HL-60 (cell line): ENCODE data around the gene CHN1.

Experiments used
- DNase-seq, 2 experiments: peaks; one replicate each; pipeline ENCODE4 v3.0.0-alpha.2; 2010 to 2020; ENCODE audit warnings: low read depth in 1 of 2, low spot score in 1 of 2
- H3K27ac ChIP-seq: fragments of 250-450 bp; sonication (Bioruptor Pico); replicated peaks from 2 replicates; pipeline ENCODE4 v1.5.1; 2020; ENCODE audit warnings: mild to moderate bottlenecking, moderate library complexity
- H3K27me3 ChIP-seq: fragments of 250-450 bp; sonication (Bioruptor Pico); 2 replicates; pipeline ENCODE4 v1.5.1; 2021; ENCODE audit warnings: mild to moderate bottlenecking, moderate library complexity; ENCODE audit not compliant: insufficient read depth, poor library complexity, severe bottlenecking
- H3K4me3 ChIP-seq: replicated peaks from 2 replicates; pipeline ENCODE4 v1.5.1; 2011; ENCODE audit warnings: mild to moderate bottlenecking, control low read depth, low read length; ENCODE audit not compliant: insufficient read depth
- CTCF ChIP-seq: IDR thresholded peaks from one replicate; pipeline ENCODE4 v1.5.1; 2011; ENCODE audit warnings: low read length, control low read depth, inconsistent platforms; ENCODE audit not compliant: insufficient read depth
- GABPA ChIP-seq: IDR thresholded peaks from 2 replicates; pipeline ENCODE4 v1.6.1; 2012; ENCODE audit warnings: low read depth
- POLR2AphosphoS5 ChIP-seq: IDR thresholded peaks from 2 replicates; pipeline ENCODE4 v1.6.1; 2012; ENCODE audit warnings: low read depth
- REST ChIP-seq: IDR thresholded peaks from 2 replicates; pipeline ENCODE4 v1.6.1; 2012; ENCODE audit warnings: low read depth; ENCODE audit not compliant: insufficient replicate concordance
- SPI1 ChIP-seq: IDR thresholded peaks from 2 replicates; pipeline ENCODE4 v1.6.1; 2012; ENCODE audit warnings: low read depth, mild to moderate bottlenecking, borderline replicate concordance

The CHN1 gene

GRCh38 chr2:174796319-174796771 lies 208.8 kb downstream of the CHN1 start:
- Histone ChIP-seq H3K27ac (no peak overlapping the region), H3K4me3 (no peak overlapping the region), H3K27me3 (peaks cover 6% of the 10 kb centered on the region)
- TF ChIP-seq SPI1 = no peak
- TF ChIP-seq CTCF = no peak
- TF ChIP-seq REST = no peak
- no peak for TF ChIP-seq POLR2AphosphoS5
- no peak for TF ChIP-seq GABPA
- no peak for DNase-seq

GRCh38 chr2:174794851-174795374 lies 210.3 kb downstream of the CHN1 start:
- peaks cover 6% of the 10 kb centered on the region for H3K27me3 ChIP-seq
- TF ChIP-seq CTCF = no peak
- TF ChIP-seq POLR2AphosphoS5 = no peak
- no peak for TF ChIP-seq REST
- TF ChIP-seq GABPA = no peak
- TF ChIP-seq SPI1 = no peak
- no peak for DNase-seq
- H3K4me3 ChIP-seq = no peak overlapping the region
- H3K27ac ChIP-seq = no peak overlapping the region

GRCh38 chr2:174792309-174793025 lies 212.7 kb downstream of the CHN1 start:
- TF ChIP-seq REST (no peak), POLR2AphosphoS5 (no peak), CTCF (no peak), SPI1 (no peak), GABPA (no peak)
- Histone ChIP-seq H3K27ac (no peak overlapping the region), H3K4me3 (no peak overlapping the region), H3K27me3 (peaks cover 6% of the 10 kb centered on the region)
- DNase-seq = no peak
